HTERT RPE-1 (cell line): ENCODE results near the gene SMOC2.

ENCODE experiments used
- in situ Hi-C: fragments of 300-500 bp; cut with MboI; formaldehyde crosslinking; loops from 4 replicates; pipeline ENCODE4 v1.14.3; 2020; ENCODE audit warnings: low sequenced_read_pairs

Gene SMOC2

GRCh38 chr6:168618546-168619315 is 177.7 kb downstream of the SMOC2 start:
- in situ Hi-C loops = no loop called here

GRCh38 chr6:168619560-168620314 is 178.8 kb downstream of the SMOC2 start:
- in situ Hi-C loops = no loop called here

GRCh38 chr6:168620578-168620977 is 179.6 kb downstream of the SMOC2 start:
- in situ Hi-C loops = no loop called here

GRCh38 chr6:168623736-168624135 is 182.8 kb downstream of the SMOC2 start:
- in situ Hi-C loops = no loop called here

- in situ Hi-C loops = no loop called here
Observed at GRCh38 chr6:168624540-168624939, 183.6 kb downstream of the SMOC2 start.

- in situ Hi-C loops = no loop called here
Observed at GRCh38 chr6:168624948-168625347, 184.0 kb downstream of the SMOC2 start.

- in situ Hi-C loops = no loop called here
Observed at GRCh38 chr6:168625602-168626001, 184.6 kb downstream of the SMOC2 start.

- in situ Hi-C loops = no loop called here
Observed at GRCh38 chr6:168626046-168626602, 185.1 kb downstream of the SMOC2 start.

- in situ Hi-C loops = no loop called here
Observed at GRCh38 chr6:168627506-168628175, 186.7 kb downstream of the SMOC2 start.

GRCh38 chr6:168628176-168628553 is 187.2 kb downstream of the SMOC2 start:
- in situ Hi-C loops = no loop called here

GRCh38 chr6:168628732-168629245 is 187.8 kb downstream of the SMOC2 start:
- in situ Hi-C loops = no loop called here

GRCh38 chr6:168631564-168631963 is 190.6 kb downstream of the SMOC2 start:
- in situ Hi-C loops = no loop called here

- in situ Hi-C loops = no loop called here
Observed at GRCh38 chr6:168632694-168633093, 191.7 kb downstream of the SMOC2 start.

- in situ Hi-C loops = no loop called here
Observed at GRCh38 chr6:168634541-168635328, 193.8 kb downstream of the SMOC2 start.

GRCh38 chr6:168636147-168637004 is 195.4 kb downstream of the SMOC2 start:
- in situ Hi-C loops = no loop called here

GRCh38 chr6:168637834-168638233 is 196.8 kb downstream of the SMOC2 start:
- in situ Hi-C loops = no loop called here

GRCh38 chr6:168638468-168639271 is 197.7 kb downstream of the SMOC2 start:
- in situ Hi-C loops = no loop called here

GRCh38 chr6:168640181-168640580 is 199.2 kb downstream of the SMOC2 start:
- in situ Hi-C loops = no loop called here

- in situ Hi-C loops = no loop called here
Observed at GRCh38 chr6:168640768-168641167, 199.8 kb downstream of the SMOC2 start.
